HEK293 (cell line): Measurements from ENCODE around the gene VCL.

Experiments used
- CTCF ChIP-seq: fragments of 450-650 bp; formaldehyde crosslinking; IDR thresholded peaks from 2 replicates; pipeline ENCODE4 v1.5.1; 2016; ENCODE audit warnings: missing biosample characterization, missing genetic modification characterization
- ZNF121 ChIP-seq: fragments of 450-650 bp; formaldehyde crosslinking; IDR thresholded peaks from 2 replicates; pipeline ENCODE4 v1.5.1; 2016; ENCODE audit warnings: missing biosample characterization, missing genetic modification characterization
- ZNF335 ChIP-seq: fragments of 450-650 bp; formaldehyde crosslinking; conservative IDR thresholded peaks from 2 replicates; pipeline ENCODE4 v1.5.1; 2016; ENCODE audit warnings: missing biosample characterization, missing genetic modification characterization
- ZNF426 ChIP-seq: fragments of 450-650 bp; formaldehyde crosslinking; IDR thresholded peaks from 2 replicates; pipeline ENCODE4 v1.5.1; 2017; ENCODE audit warnings: missing biosample characterization, missing genetic modification characterization, mild to moderate bottlenecking, inconsistent platforms, moderate library complexity
- ZNF777 ChIP-seq: fragments of 450-650 bp; formaldehyde crosslinking; IDR thresholded peaks from 2 replicates; pipeline ENCODE4 v1.5.1; 2017; ENCODE audit warnings: missing biosample characterization, missing genetic modification characterization, borderline replicate concordance

- no peak for TF ChIP-seq ZNF335
- no peak for TF ChIP-seq ZNF426 (tag by site-specific recombination)
- TF ChIP-seq CTCF (tag by site-specific recombination): no peak
- no peak for TF ChIP-seq ZNF777
- TF ChIP-seq ZNF121: no peak
Observed at GRCh38 chr10:74096777-74097176, 98.9 kb downstream of the VCL start.
